A204.1 (cell line): ENCODE data around the gene TMEM18.

Source experiments
- FAIRE-seq: peaks from 2 replicates; lab custom pipeline; 2012; peaks lifted over from hg19 to GRCh38; lab: Jason Lieb, UNC

TMEM18 gene

GRCh38 chr2:633371-633770 is 43.8 kb downstream of the TMEM18 start:
- FAIRE-seq: no peak

GRCh38 chr2:632471-632870 is 44.7 kb downstream of the TMEM18 start:
- FAIRE-seq: no peak

- FAIRE-seq: peak; percentile 62
Observed at GRCh38 chr2:631741-632140, 45.5 kb downstream of the TMEM18 start.

GRCh38 chr2:630451-631320 is 46.5 kb downstream of the TMEM18 start:
- peak; percentile 85 for FAIRE-seq

GRCh38 chr2:629961-630360 is 47.2 kb downstream of the TMEM18 start:
- FAIRE-seq: no peak

- FAIRE-seq: no peak
Observed at GRCh38 chr2:628651-629050, 48.6 kb downstream of the TMEM18 start.

- no peak for FAIRE-seq
Observed at GRCh38 chr2:627926-628560, 49.2 kb downstream of the TMEM18 start.

GRCh38 chr2:627340-627709 is 49.9 kb downstream of the TMEM18 start:
- no peak for FAIRE-seq

- FAIRE-seq: no peak
Observed at GRCh38 chr2:626491-627339, 50.5 kb downstream of the TMEM18 start.

- FAIRE-seq: no peak
Observed at GRCh38 chr2:625415-626333, 51.5 kb downstream of the TMEM18 start.

GRCh38 chr2:624551-625347 is 52.5 kb downstream of the TMEM18 start:
- FAIRE-seq: no peak

GRCh38 chr2:624096-624495 is 53.1 kb downstream of the TMEM18 start:
- FAIRE-seq: no peak

GRCh38 chr2:623130-623922 is 53.9 kb downstream of the TMEM18 start:
- no peak for FAIRE-seq

GRCh38 chr2:622357-622756 is 54.8 kb downstream of the TMEM18 start:
- FAIRE-seq: no peak

- FAIRE-seq: no peak
Observed at GRCh38 chr2:621303-622099, 55.7 kb downstream of the TMEM18 start.

GRCh38 chr2:620471-621302 is 56.5 kb downstream of the TMEM18 start:
- FAIRE-seq: no peak

- no peak for FAIRE-seq
Observed at GRCh38 chr2:620004-620403, 57.2 kb downstream of the TMEM18 start.

- FAIRE-seq: no peak
Observed at GRCh38 chr2:618422-618990, 58.7 kb downstream of the TMEM18 start.
